ELR (cell line): Measurements from ENCODE around the gene ZNF800.

Experiments
- DNase-seq: peaks from one replicate; pipeline ENCODE4 v3.0.0-alpha.2; 2015; ENCODE audit warnings: low read depth

Gene ZNF800

DNA sequence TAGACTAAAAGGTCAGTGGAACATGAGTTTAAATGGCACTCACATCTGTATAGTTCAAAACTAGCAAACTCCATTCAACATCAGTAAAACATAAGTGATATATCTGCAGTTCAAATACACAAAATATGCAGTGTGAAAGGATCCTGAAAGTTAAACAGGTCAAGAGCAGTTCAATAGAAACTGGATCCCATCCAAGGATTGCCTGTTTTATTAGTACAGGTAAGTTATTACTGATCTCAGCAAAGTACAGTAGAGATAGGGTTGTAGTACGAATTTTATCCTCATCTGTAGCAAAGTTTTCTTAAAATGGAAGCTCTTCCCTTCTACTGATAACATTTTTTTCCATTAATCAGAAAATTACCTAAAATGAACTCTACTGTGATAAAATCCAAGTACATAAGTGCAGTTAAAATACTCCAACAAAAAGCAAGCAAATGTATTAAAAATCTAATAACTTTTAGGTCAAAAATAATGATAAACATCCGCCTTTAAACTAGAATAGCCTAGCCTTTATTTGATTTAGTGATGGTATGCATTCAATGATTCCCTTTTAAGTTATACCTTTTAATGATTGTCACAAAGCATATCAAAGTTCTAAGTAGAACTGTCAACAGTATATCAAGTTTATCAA, 2.2 kb downstream of the ZNF800 start:
- no peak for DNase-seq

DNA sequence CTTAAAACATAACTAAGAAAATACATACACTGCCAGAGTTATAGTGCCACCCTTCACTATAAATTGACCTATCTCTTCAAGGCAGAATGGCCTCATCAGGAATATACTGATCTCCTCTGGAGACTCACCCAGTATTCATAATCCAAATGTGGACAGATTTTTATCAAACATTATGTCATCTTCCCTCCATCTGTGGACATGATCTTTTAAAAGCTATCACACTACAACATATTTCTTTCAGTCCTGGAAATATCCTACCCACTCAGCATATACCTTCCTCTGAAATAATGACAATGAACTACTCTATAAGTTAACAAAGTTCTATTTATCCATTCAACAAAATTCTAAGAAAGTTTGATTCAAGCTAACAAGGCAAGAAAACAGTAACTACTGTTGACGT, 3.2 kb downstream of the ZNF800 start:
- no peak for DNase-seq

DNA sequence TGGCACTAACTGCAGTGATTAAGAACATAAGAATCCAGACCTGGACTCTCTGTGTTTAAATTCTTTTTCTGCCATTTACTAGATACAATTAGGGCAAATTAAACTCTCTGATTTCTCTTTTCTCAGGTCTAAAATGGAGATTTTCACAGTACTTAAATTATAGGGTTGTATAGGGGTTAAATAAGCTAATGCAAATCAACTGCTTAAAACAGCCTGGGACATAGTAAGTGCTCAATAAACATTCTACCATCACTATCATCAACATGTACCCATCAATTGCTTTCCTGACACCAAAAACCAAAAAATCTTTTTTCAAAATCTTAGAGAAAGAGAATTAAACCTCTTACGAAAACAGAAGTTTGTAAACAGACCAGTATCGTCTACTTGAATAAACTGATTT, 4.5 kb downstream of the ZNF800 start:
- DNase-seq = no peak

DNA sequence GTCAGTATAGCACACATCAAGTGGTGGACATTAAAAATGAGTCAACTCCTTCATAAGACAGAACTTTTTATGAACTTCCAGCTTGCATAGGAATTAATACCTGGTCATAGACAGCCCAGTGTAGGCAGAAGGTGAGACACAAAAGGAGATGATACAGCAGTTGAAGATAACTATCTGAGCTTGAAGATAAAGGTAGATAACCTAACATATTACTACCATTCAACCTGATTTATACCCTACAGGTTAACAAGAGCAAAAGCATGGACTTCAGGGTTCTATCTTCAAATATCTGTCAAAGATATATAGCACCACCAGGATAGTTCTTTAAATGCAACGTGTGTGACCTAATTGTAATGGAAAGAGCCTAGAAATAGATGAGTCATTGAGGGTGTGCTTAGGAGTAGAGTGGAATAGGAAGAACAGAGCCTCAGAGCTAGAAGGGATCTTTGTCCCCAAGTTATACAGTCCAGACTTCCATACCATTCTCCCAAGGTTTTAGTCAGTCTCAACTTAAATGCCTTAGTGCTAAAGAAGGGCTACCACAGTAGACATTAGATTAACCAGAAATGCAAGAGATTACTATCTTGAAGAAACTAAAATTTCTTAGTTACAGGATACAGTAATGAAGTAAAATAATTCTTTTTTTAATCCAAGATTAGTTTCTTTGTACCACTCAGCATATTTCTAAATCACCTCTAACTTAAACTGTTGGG, 9.2 kb downstream of the ZNF800 start:
- DNase-seq = peak; percentile 53

DNA sequence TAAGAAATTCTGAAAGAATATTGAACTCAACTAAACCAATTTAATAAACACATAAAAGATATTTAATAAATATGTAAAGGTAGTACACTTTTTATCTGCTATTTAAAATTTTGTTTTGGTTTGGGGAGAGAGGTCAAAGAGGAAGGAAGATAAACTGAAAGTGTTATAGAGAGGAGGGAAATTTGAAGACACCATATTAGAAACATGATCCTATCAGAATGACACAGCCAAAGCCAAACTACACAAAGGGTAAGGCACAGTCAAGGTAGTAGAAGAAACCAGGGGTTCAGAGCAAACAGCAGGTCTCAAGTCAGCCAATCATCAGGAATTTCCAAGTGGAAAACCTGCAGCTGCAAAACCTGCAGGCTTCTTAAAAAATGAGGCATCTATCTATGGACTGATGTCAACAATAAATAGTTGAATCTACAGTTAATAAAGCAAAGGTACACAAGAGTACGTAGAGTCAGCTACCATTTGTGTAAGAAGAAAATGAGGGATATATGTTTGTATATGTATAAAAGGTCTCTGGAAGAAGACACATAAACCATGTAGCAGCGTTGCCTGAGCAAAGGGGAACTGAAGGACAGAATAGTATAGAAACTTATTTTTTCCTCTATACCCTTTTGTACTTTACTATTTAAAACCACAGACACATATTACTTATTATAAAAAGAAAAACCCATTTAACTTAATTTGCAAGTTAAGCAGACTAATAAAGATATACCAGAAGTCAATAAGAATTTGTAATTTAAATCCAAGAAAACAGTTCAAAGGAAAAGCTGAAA, 10.0 kb downstream of the ZNF800 start:
- no peak for DNase-seq

DNA sequence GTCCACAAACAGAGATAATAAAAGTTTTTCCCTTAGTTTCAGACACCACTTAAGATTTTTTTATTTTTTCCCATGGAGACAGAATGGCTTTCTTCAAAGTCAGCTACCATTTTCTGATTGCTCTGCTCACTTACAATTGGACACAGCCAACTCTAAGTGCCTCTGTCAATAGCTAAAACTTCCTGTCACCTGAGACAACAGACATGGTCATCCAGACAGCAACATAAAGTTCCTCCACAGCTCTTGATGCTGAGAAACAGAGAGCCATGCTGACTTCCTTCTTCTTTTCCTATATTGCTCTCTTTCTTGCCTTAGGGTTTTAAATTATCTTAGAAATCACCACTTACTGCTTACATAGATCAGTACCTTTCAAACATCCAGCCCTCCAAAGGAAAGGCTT, 12.0 kb downstream of the ZNF800 start:
- no peak for DNase-seq

DNA sequence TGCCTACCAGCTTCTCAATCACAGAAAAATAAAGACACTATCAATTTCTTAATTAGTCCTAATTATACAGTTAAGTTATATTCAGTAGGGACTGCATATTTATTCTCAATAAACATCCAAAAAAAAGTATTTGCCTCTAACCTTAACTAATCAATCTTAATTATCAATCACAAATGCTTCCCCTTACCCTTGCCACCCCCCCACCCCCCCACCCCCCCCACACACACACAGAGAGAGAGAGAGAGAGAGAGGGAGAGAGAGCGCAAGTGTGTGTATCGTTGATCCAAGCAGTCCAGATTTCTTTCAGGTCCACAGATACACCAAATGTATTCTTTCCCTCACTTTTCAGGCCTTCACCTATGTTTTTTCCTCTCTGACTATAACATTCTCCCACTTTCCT, 12.9 kb downstream of the ZNF800 start:
- DNase-seq = no peak

DNA sequence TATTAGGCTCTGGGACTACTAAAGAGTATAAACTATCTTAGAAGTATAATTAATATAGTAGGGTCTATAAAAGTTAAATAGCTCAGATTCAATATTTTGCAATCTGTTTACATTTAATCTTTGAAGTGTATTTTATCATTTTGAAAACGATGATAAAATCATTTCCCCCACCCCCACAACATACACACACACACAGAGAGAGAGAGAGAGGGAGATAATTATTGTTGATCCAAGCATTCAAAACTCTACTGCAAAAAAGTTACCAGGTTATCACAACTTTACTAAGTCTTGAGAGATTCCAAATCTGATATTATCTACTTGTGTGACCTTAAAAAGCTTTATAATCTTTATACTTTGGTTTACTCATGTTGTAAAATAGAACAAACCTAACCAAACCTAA, 14.0 kb downstream of the ZNF800 start:
- DNase-seq = no peak

DNA sequence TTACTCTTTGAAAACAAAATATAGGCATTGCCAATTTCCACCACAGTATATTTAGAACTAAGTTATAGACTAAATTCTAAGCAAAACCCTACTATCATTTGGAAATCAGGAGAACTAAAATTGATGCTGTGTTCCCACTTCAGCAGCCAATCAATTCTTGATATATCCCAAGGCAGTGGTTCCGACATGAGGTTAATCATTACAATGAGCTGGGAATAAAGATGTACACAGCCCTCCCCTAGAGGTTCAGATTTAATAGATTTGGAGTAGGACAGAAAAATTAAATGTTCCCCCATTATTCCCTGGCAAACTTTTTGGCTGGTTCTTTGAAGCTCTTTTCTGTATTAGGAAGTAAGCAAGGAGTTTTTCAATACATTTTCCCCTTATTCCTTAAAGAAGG, 15.1 kb downstream of the ZNF800 start:
- DNase-seq = no peak

DNA sequence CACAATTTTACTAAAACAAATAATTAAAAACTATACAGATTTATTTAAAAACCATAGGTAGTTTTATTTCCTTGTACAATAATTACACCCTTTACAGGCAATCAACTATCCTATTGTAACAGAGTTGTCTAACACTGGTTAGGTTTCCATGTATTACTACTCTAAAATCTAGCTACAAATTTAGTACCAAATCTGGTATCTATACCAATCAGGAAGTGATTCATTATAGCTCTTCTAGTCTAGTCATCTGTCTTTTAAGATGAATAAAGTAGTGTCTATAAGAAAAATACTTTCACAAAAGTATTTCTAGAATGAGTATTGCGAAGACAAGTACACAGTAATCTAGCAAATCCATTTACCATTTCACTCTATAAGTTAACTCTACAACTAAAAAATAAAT, 16.9 kb downstream of the ZNF800 start:
- DNase-seq = peak; percentile 40

DNA sequence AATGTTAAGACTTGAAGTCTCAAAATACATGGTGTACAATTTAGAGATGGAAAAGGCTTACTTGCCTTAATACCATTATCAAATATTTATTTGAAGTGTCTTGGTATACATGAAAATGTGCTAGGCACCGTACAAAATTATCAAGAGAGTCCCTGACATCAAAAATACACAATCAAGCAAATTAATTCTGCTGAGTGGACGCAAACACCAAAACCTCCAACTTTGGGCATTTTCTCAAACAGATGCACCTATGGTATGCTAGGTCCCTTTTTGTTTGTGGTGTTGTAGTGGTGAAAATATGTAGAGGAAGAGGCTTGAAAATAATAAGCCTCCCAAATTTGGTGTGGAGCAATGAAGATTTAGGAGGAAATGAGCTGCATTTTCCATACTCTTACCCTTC, 24.8 kb downstream of the ZNF800 start:
- no peak for DNase-seq

DNA sequence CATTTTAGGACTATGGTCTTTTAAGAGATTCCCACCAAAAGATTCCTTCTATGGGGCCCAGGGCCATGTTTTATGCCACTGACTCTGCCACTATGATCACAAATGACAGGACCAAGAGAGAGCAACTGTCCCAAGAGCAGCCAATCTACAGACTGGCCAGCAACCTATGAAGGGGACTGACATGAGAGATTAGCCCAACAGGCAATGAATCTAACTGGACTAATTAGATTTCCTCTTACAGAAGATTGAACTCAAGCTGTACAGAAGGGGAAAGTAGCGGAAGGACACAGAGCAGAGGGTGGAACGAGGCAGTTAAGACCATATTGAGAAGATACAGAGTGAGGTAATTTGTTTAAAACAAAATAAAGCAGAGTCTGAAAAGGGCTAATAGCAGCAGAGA, 25.8 kb downstream of the ZNF800 start:
- DNase-seq = no peak

DNA sequence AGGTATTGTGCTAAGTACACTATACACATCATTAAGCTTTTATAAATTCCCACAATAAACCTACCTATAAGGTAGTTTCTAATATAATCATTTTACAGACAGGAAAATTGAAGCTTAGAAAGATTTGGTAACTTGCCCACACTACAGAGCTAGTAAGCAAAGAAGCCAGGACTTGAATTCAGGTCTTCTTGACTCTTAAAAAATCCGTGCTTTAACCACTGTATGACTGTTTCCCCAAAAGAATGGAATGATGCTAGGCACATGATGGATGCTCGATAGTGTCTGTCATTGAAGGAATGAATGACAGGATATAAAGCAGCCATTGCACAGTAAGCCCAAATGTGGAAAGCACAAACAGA, 26.6 kb downstream of the ZNF800 start:
- DNase-seq = no peak

DNA sequence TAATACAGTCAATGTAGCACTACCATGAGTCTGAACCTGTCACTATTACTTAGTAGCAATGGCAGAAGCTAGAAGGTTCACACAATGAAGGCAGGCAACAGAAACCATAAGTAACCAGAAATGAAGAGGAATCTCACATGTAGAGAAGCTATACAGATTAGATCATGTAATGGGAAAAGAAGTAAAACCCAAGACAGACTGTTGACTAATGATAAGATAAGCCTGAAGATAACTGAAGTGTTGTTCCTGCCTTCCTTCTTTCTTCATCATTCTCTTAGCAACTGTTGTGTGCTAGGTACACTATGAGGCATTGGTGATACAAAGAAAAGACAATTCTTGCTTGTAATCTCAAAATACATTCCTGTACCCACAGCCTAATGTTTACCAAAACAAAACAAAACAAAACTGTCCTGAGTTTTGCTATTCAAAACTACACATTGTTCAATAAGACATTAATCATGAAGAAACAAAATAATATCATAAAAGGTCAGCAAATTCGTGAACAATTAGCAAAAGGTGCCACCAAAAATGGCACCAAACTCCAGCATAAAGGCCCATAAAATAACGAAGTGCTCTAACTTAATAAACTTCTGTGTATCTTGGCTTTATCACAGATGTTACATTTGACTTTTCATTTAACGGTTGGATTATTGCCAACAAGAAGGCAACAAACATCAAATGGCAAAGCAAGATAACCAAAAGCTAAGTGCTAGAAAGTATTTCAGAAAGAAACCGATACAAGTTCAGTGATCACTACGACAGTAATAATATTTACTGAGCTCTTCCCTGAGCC, 27.1 kb downstream of the ZNF800 start:
- no peak for DNase-seq

DNA sequence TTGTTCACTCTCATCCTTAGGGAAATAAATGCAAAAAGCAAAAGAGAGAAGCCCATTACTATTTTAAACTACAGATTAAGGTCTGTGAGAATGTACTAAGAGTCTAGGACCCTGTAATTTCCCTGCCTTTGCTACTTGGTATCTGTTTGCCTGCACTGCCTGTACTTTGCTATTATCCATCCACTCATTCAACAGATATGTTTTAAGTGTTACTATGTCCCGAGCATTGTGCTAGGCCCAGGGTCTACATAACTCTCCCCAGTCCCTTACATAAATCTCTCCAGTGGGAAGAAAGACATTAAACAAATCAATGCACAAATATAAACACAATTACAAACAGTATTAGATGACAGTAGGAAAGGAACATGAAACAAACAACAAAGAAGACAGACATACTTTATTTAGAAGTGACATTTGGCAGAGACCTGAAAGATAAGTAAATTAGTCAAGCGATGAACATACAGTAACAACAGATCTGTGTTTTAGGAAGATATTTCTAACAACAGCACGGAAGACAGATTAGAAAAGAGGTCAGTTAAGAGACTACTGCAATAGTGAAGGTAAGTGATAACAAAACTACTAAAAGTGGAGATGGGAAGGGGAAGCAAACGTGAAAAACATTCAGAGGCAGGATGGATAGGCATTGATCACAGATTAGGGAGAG, 30.0 kb downstream of the ZNF800 start:
- no peak for DNase-seq

DNA sequence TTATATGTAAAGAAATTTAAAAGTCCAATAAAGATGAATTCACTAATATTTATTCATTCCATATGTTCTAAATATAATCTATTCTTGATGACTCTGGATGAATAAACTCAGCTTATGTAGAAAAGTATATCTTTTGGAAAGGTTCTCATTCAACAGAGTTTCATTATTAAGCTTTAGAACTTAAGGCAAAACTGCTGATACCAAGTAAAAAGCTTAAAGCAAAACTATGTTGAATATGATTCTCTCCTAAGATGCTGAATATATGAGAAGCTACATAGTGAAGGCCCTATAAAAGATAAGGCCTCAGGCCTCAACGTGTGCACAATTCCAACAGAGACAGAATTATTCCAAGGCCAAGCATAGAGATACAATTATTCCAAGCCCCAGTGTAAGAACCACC, 30.8 kb downstream of the ZNF800 start:
- DNase-seq = no peak

DNA sequence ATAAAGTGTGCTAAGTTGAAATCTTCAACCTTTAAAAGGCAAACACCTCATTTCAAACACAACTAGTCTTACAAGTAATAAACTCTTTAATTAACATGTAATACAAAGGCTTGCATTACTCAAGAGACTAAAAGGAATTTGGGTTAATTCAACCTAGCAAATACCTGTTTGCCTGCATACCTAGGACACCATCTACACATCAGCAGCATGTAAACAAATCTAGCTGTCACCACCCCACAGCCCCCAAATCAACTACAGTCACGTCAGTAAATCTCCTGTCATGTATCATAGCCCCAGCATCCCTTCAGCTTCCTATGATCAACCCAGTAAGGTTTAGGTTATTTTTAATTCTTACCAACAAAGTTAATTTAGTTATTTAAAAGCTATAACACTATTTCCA, 33.5 kb downstream of the ZNF800 start:
- DNase-seq = no peak

DNA sequence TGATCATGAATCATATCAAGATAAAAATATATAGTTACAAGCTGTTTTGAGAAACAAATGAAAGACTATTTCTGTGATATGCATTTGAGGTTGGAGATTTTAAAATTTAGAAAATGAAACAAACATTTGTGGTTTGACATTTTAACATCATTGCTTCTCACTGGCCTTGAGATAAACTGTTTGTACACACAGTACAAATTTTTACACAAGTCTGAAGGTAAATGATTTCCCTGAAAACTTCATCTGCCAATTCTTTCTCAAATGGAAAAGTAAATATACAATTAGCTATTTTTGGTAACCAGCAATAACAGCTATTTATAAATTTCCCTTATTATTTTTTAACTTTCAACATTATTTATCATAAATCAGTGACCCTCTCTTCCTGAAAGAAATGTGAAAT, 38.6 kb downstream of the ZNF800 start:
- no peak for DNase-seq

DNA sequence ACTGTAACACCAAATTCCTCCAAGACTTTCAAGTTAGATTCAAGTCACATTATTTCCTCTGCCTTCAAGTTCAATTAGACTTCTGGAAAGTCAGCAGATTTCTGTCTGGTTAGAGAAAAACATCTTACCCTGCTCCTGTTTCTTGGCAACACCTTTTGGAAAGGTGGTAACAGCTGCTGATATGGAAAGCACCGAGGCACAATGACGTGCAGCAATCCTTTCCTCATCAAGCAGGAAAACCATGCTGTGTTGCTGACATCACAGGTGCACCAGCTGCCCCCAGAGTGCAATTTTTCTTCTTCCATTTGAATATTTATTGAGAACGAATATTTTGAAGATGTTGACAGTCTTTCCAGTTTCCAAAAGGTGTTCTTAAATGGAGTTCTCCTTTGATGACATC, 41.9 kb downstream of the ZNF800 start:
- no peak for DNase-seq

DNA sequence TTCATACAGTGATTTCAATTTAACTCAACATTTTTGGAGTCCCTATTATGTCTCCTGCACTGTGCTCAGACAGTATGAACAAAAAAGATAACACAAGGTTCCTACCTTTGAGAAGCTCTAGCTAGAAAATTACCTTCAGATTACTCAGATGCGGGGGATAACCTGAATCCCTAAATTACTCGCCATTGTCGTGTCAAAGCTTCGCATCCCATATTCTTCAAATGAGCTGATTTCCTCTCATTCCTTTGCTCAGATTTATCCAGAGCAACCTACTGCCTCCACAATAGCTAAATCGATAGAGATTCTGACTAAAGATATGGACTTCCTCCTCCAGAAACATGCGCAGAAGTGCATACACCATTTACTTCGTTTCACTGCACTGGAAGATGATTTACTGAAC, 42.6 kb downstream of the ZNF800 start:
- no peak for DNase-seq

DNA sequence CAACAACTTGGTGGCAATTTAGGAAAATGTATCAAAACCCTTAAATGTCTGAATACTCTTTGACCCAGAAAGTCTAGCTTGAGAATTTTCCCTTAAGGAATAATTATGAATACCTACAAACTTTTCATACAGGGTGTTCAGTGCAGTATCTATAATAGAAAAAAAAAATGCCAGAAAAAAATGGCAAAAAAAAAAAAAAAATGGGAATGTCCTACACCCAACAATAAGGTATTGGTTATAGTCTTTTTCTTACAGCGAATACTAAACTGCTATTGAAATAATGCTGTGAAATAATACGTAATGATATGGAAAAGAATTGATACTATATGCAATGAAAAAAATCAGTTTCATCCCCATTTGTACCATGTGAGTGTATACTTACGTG, 44.3 kb downstream of the ZNF800 start:
- no peak for DNase-seq

DNA sequence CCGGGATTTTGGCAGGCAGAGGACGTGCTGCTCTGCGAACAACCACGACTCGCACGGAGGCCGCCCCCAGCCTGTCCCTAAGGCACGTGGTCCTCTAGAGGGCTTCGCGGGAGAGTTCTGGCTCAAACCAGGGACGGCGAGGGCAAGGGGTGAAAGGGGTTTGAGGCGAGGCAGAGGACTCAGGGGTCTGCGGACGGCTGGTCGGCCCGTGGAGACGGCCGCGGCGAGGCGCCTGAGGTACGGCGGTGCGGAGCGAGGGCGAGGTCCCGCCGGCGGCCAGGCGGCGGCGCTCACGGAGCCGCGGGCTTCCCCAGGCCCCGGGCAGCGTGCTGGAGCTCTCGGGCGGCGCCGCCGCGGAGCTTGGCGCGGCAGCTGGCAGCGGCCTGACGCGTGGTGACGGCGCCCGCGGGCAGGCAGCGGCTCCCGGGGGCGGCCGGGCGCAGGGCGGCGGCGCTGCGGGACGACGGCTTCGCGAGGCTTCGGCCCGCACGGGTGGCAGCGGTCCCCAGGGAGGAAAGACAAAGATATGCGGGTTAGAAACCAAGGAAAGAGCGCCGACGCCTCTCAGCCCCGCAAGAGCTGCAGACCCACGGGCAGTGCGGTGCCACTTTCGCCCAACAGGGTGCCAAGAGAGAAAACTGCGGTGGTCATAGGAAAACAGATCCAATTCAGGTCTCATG, 44.8 kb downstream of the ZNF800 start:
- DNase-seq = peak; percentile 66
